ENCODE data around the gene SERTAD4. TPM values are rescaled to one million over a fixed set of nuclear protein-coding genes. Genes with fewer than 3 reads are reported as not detected.

Gene SERTAD4
- total and polyA plus RNA-seq, 2 of the 8 experiments (the other 6 are each of a cell fraction or from before 2014, with no cell fraction given): 0.54 to 3.2 TPM

- TF ChIP-seq CTBP2 (IDR thresholded peaks at IDR 0.05; ENCODE audit: borderline replicate concordance, insufficient read depth, insufficient read length, low read length) (no peak), E2F6 (IDR thresholded peaks at IDR 0.05) (peak; percentile 83), KDM1A (IDR thresholded peaks at IDR 0.05; ENCODE audit: borderline replicate concordance, low read length) (no peak), POU5F1 (IDR thresholded peaks at IDR 0.05; ENCODE audit: low read depth, low read length) (no peak), YY1 (IDR thresholded peaks at IDR 0.05; ENCODE audit: low read depth, low read length) (peak; percentile 72; the same call in 1 of the 2 replicates), SUZ12 (IDR thresholded peaks at IDR 0.05; ENCODE audit: low read length) (no peak), GABPA (IDR thresholded peaks at IDR 0.05; ENCODE audit: borderline replicate concordance, insufficient read depth, low read length) (no peak; the same call in 1 of the 2 replicates), SP1 (IDR thresholded peaks at IDR 0.05; ENCODE audit: low read depth, low read length) (no peak), TBP (IDR thresholded peaks at IDR 0.05; ENCODE audit: low read depth, low read length) (peak; percentile 15; the same call in 1 of the 2 replicates), TAF1 (IDR thresholded peaks at IDR 0.05; ENCODE audit: low read depth, low read length) (peak; percentile 47; the same call in 1 of the 2 replicates), PHF8 (conservative IDR thresholded peaks at IDR 0.05; ENCODE audit: low read depth, low read length) (peak; percentile 60; the same call in 1 of the 2 replicates), CBX8 (IDR thresholded peaks at IDR 0.05; ENCODE audit: borderline replicate concordance, low read depth, low read length) (no peak), ZNF274 (IDR thresholded peaks at IDR 0.05; ENCODE audit: borderline replicate concordance, extremely low read depth, low read length) (no peak), HDAC2 (IDR thresholded peaks at IDR 0.05; ENCODE audit: borderline replicate concordance in 1 of 2, low read depth in 2 of 2, low read length in 2 of 2) (no peak; a peak in 1 of 4 replicates), CHD1 (IDR thresholded peaks at IDR 0.05; ENCODE audit: low read depth, low read length) (no peak), MAX (IDR thresholded peaks at IDR 0.05) (peak; percentile 93), BRCA1 (IDR thresholded peaks at IDR 0.05; ENCODE audit: low read depth, low read length) (no peak), RAD21 (IDR thresholded peaks at IDR 0.05 in 1 of 2, conservative IDR thresholded peaks at IDR 0.05 in 1 of 2; ENCODE audit: low read depth in 2 of 2, low read length in 2 of 2) (peak in 1 of 2 experiments; percentile 47; a peak in 2 of 4 replicates), POLR2A (IDR thresholded peaks at IDR 0.05; ENCODE audit: control extremely low read depth in 1 of 2, low read depth in 2 of 2, low read length in 2 of 2) (no peak), EGR1 (IDR thresholded peaks at IDR 0.05; ENCODE audit: borderline replicate concordance, low read depth, low read length) (peak; percentile 80; the same call in 1 of the 2 replicates), POLR2AphosphoS5 (IDR thresholded peaks at IDR 0.05; ENCODE audit: low read depth, low read length) (no peak)
These were observed 59.8 kb downstream of the SERTAD4 start (continued) for GRCh38 chr1:210292231-210292871.

Data from H1 (cell line).